GM15510 (cell line): Measurements from ENCODE around the gene PRDM5.

ENCODE experiments used
- POLR2A ChIP-seq: IDR thresholded peaks from 3 replicates; pipeline ENCODE4 v1.6.1; 2011; ENCODE audit warnings: borderline replicate concordance; ENCODE audit not compliant: insufficient read length; ENCODE audit errors: extremely low read depth

PRDM5 gene

DNA sequence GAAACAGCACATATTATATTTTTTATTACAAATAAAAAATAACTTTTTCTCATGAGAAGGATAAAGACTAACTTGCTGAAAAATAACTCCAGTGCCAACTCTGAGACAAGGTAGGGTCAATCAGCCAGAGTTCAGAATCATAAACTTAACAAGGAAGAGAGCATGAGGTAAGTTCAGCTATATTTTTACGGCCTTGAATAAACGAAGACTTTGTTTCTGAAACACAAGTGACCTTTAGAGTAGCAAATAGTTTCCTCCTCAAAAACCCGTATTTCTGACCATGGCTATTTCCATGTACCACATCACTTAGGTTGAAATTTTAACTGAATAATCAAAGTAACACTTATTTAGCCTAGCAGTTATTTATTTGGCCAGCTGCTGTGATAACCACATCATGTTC is 45.5 kb downstream of the PRDM5 start:
- TF ChIP-seq POLR2A = no peak

DNA sequence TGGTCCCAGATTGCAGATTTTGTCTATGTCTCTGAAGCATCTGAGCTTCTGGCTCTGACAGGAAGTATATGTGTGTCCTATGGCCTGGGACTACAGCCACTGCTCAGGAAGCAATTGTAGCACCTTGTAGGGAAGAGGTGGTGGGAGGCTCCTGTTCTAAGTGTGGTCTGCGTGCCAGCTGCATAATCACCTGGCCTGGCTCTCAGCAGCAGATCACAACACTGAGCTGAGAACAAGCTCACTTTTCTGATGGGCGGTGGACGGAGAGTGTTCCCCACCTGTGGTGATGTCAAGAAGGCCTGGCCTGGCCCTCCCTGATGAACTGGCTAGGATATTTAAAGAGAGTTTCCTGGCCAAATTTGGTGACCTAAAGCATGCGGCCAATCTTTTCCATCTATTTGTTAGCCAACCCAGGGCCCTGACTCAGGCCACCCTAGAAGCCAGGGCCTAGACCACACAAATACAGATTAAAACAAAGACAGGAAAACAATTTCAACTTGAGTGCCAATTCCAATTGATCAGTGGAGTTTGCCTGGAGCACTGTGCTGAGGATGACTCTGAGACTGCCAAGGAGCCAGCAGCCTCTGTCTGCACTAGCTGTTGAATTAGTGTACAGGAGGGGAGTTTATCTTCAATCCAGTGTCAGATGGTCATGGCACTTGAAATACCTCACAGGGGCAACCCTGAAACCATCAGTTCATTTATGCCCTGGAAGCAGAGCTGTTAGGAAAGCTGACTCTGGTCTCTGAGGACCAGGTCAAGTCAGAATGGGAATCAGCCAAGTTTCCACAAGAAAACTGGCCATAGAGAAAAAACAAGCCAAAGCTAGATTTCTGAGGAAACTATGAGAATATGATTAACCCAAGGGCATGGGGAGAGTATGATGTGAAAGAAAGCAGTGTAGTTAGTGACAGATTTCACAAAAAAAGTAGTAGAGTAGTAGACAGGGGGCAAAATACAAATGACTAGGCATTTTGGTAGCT is 47.4 kb downstream of the PRDM5 start:
- TF ChIP-seq POLR2A = no peak

DNA sequence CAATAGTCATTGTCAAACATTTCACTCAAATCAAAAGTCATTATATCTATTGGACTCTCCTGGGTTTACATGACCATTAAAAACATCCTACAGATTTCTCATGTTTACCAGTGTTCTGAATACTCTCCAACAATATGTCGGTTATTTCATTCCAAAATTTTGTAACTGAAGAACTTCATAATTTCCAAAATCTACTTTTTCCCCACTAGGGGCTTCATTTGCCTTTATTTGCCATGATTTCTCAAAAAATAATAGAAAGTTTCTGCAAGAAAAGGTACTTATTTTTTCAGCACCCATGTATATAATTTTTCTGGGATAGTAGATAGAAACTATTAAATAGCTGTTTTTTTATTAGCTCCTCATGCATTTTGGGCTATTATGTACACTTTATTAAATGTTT is 49.0 kb downstream of the PRDM5 start:
- TF ChIP-seq POLR2A = no peak

DNA sequence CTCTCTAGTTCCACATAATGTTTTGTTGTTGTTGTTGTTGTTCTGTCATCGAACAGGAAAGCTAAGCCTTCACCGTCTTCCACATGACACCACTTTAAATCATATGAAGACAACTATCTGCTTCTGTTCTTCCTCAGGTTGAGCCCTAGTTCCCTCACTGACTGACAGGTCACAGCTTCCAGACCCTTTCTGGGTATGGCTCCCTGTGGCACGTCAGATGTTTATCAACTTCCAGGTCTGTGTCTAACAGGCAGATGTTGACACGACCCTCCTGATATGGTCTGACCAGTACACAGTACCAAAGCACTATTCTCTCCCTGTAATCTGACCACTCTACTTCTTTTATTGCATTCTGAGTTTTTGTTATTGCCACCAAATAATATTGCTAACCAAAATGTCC is 51.4 kb downstream of the PRDM5 start:
- TF ChIP-seq POLR2A = no peak

DNA sequence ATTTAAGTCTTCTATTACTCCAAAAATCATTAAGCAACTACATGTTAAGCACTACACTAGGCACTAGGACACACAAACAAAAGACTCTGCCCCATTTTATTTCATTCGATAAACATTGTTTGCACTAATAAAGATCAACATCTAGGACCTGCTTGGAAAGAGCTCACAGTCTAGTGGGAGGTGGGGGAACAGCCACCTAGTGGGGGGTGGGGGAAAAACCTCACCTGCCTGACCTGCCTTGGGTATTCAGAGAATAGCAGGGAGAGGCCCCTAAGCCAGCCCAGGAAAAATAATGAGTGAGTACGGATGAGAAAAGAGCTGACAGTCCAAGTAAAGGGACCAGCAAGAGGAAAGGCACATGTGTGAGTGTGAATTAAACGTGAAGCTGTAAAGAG is 52.2 kb downstream of the PRDM5 start:
- TF ChIP-seq POLR2A = no peak

DNA sequence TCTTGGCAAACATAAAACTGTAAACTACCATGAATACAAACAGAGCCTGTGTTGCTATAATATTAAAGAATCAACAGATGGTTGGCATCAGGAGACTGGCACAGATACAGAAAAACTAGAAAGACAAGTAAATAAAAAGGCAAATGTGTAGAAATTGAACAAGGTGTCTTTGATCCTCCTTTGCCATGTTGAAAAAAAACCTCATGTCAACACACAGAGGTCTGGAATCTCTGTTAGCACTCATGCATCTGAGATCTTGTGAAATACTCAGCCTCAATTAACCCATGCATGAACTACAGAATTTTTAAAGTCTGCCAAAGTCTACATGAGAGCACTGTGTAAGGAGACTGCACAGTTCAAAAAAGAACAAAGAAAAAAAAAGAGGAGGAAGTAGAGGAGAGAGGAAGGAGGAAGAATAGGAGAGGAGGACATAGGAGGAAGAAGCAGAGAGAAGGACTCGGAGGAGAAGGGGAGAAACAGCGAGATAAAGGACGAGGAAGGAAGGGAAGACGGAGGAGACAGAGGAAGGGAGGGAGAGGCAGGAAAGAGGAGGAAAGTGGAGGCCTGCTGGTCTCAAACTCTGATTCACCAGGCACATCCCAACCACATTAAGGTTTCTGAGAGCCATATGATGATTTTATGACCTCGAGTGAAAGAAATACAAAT is 52.8 kb downstream of the PRDM5 start:
- TF ChIP-seq POLR2A = no peak

DNA sequence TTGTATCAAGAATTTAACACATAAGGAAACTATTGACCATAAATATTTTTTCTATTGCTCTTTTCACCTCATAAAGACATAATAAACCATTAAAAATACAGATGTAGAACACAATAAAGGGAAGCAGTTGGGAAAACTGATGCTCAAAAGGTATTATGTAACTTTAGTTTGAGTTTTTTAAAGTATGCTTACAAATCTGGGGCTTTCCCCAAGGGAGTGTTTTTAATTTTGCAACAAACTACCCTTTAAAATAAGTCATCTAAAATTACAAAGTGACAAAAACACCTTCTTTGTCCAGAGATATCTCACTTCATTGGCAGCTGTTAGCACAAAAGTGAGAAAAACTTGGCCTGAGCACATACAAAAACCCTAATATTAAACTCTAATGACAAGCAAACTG is 55.0 kb downstream of the PRDM5 start:
- TF ChIP-seq POLR2A = no peak

DNA sequence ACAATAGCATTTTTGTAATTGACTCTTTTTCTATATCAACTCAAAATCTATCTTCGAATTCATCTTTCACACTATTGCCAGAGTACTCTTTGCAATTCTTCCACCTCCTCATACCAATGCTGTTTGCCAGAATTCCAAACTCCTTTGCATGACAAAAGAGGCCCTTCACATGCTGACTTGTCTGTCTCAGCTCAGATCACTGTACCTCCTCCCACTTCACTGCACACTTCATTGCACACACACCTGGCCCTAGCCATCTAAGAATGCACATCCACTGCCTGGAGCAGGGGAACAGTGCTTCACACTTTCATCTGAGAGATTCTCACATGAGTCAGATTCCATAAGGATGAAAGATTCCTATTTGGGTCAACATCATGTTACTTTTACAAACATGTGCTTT is 56.5 kb downstream of the PRDM5 start:
- no peak for TF ChIP-seq POLR2A

DNA sequence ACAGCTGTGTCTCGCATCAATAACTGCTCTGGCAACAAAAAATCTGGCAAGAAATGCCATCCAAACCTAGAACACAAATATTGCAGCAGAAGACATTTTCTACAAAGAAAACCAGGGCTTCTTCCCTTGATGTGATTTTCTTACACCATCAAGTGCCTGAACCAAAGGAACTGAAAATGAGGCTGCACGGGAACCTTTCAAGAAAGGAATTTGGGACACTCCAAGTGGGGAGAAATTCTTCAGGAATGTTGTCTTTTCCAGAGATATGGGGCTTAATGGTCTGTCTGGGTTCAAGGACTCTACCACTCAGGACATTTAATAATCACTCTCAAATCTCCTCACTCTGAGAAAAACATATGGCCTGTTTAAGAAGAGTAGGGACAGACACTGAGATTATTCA is 57.6 kb downstream of the PRDM5 start:
- TF ChIP-seq POLR2A = no peak

DNA sequence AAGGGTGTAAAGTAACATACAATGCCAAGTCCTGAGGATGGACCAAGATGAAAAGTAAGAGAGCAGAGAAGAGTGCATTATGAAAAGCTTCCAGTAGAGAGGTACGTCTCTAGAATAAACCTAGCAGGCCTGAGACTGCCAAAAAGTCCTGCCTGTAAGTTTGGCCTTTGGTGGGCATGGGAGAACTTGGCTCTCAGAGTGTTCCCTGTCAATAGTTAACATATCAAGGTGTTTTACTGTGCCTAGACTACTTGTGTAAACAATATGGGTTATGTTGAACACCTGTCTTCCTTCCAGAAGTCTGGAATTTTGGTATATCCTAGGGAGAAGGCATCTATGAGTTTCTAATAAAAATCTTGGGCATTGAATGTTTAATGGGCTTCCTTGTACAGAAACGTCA is 60.1 kb downstream of the PRDM5 start:
- no peak for TF ChIP-seq POLR2A

DNA sequence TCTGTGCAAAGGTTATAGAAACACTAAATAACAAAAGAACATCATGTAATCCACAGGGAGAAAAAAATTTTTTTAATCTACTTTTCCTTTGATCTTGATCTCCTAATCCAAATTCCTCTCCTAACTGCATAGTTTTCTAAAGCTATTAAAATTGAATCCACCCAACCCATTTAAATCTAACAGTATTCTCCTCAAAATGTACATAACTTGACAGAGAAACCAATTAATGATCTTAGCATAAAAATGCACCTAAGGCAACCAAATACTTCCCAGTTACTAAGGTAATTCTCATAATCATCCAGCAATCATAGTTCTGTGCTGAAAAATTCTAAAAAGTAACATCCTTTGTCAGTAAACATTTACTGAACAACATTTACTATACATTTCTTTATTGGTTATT is 60.7 kb downstream of the PRDM5 start:
- no peak for TF ChIP-seq POLR2A

DNA sequence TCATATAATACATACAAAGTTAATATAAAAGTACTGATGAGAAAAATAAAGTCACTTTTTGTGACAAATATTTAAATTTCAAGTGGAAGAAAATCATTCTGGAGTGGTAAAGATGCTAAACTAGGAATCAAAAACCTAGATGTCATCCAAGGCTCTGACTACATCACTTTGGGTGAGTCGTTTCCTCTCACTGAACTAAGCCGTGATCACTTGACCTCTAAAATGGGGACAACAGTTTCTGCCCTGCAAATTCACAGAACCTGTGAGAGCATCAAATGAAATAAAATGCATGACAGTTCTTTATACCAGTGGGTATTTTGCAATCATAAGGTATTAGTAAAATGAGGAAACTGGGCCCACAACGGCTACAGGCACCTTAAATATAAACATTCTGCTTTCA is 63.8 kb downstream of the PRDM5 start:
- TF ChIP-seq POLR2A = no peak

DNA sequence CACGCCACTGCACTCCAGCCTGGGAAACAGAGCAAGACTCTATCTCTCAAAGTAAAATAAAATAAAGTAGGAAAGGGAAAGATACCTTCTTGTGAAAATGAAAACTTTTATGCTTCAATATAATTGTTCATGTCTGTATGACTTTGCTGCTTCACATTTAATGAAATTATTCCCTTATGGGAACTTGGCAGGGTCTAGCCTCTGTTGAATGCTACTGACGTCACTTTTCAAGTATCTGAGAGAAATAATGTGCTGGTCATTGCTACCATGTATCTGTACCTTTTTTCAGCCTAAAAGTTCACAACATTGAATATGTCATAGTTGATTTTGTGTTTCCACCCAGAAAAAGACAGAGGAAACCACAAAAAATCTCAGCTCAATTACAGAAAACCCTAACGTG is 65.2 kb downstream of the PRDM5 start:
- no peak for TF ChIP-seq POLR2A

DNA sequence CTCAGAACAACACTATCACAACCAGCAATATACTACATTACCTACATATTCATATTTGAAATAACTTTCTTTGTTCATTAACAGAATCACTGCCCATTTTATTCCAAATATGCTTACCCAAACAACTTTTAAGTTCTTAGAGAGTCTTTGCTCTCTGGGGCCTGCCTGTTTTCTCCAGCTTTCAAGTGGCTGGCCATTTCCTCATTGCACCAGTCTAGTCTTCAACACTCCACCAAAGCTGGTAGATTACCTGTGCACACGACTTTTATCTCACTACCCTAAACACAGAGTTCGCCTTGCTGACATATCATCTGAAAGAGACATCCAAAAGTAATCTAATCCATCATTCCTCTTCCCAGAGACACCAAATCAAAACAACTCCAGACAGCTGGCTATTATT is 66.2 kb downstream of the PRDM5 start:
- TF ChIP-seq POLR2A = no peak

DNA sequence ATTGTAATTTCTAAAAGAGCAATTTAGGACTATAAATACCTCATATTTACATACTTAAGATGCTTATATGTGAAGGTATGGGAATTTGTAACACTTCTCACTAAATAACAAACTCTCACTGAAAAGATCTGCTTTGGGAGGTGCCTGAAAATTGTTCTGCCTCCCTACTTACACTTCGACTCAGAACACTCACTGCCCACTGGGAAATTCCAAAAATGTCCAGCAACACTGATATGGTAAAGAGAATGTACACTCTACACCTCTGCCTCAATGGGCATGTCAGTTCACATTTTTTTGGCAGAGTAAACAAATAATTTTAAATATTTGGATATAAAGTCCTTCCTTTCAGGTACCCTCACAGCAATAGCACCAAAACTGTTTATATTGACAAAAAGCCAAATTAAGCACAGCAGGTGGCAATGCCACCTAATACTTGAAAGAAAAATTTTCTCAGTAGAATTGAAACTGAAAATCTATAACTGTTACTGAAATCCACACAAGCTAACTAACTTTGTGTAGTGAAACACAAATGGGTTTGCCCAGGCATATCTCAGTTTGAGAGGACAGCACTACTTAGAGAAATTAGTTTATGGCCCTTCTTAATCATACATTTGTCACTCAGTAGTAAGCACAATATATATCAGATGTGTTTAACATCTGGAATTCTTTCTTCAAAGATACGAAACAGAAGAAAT is 67.1 kb downstream of the PRDM5 start:
- no peak for TF ChIP-seq POLR2A

DNA sequence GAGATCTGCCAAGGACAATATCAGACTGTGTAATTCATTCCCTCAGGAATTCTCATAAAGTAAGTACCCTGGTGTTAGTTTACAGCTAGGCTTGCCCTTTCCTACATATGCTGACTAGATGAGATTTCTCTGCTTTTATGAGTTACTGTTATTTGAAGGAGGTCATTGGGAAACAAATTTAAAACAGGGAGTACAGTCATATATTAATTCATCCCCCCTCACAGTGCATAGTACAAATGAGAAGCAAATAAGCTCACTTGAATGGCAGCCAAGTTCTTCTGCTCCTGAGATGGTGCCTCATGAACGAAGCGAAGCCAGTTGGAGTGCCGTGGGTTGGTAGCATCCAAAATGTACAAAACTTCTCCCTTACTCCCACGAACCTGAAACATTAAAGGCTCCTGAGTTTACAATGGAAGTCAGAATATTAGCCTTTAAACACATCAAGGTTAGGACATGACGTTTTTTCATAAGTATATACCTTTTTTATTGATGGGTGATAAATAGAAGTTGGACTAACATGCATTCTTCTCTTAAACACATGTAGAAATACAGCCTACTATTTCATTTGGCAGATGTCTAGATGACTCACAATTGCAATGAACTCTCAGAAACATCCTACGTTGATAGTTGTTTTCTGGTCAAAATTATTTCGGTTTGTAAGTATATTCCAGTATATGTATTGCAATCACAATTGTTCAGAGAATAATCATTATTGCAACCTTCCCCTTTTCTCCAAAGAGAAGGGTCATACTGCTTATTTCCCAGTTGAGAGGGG is 69.2 kb downstream of the PRDM5 start:
- TF ChIP-seq POLR2A = no peak
